LNCaP clone FGC (cell line): ENCODE measurements around the gene MTUS2.

Source experiments
- DNase-seq: peaks from one replicate; pipeline ENCODE4 v3.0.0-alpha.2; 2011; ENCODE audit warnings: low read depth
- H3K4me3 ChIP-seq: 2 replicates; pipeline ENCODE4 v1.5.1; 2011; ENCODE audit warnings: mild to moderate bottlenecking, low read depth, low read length, control low read depth
- CTCF ChIP-seq: IDR thresholded peaks from 2 replicates; pipeline ENCODE4 v1.5.1; 2012; ENCODE audit warnings: mild to moderate bottlenecking; ENCODE audit not compliant: control insufficient read depth, insufficient read depth; ENCODE audit errors: extremely low read depth

The MTUS2 gene

DNA sequence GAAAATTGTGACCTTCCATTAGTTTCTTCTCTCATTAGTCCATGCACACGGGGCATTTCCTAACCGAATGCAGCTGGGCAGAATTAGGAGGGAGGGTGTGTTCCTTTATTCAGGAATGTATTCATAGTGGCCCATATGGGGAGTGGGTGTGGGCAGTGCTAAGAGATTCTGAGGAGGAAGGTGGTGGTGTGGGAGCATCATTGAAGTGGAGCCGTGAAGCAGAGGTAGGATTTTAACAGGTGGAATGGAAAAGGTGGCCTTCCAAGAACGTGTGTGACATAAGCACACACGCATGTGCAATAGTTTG is 134.2 kb downstream of the MTUS2 start:
- no peak for DNase-seq
- TF ChIP-seq CTCF: no peak
- no peak overlapping the region for H3K4me3 ChIP-seq

DNA sequence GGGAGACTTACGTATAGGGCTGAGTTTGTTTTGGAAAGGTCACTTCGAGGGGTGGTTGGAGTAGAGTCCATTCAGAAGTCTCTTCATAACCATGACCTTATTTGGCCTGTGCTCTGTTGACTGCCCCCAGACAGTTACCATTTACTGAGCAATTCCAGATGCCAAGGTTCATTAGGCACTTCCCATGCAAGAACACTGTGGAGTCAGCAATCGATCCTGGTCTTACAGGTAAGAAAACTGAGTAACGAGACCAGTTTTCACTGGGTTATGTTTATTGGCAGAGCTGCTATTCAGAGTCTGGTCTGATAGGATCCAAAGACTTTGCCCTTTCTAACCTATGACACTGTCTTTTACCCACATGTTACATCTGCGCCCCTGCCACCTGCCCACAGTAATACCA is 134.7 kb downstream of the MTUS2 start:
- DNase-seq: no peak
- TF ChIP-seq CTCF: no peak
- H3K4me3 ChIP-seq: no peak overlapping the region

- no peak for DNase-seq
- TF ChIP-seq CTCF: no peak
- no peak overlapping the region for H3K4me3 ChIP-seq
Observed at GRCh38 chr13:28955264-28955966, 135.3 kb downstream of the MTUS2 start.

DNA sequence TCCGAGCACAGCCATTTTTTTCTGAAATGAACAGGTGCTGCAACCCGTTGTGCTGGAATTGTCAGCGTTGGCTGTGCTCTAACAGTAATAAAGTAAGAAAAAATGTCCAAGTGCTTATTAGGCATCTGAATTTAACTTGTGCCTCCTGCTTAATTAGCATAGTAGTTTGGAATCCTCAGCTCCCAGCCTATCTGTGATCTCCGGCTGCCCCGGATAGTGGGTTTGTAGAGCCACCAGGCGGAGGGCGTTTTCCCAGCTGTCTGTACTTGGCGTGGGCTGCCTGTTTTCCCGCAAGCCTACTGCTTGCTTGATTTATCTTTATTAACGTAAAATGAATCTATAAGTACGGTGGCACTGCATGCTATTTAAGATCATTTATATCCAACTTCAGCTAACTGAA is 137.9 kb downstream of the MTUS2 start:
- no peak for TF ChIP-seq CTCF
- no peak for DNase-seq
- no peak overlapping the region for H3K4me3 ChIP-seq

DNA sequence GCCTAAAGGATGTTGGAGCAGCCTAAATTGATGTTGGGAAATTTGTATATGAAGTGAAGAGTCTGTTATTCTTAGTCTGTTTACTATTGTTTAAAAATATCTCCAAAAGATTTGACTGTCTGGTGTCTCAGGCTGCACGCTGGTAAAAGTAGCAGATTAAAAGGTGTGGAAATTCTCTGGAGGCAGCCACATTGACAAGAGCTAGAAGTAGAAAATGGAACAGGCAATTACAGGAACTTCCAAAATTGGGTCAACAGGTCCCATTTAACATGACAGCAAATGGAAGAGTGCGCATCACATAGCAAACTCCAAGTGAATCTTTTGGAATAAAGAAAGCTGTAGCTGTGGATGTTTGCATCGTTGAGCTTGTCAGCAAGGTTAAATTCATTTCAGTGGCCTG is 138.3 kb downstream of the MTUS2 start:
- no peak for DNase-seq
- no peak overlapping the region for H3K4me3 ChIP-seq
- no peak for TF ChIP-seq CTCF

DNA sequence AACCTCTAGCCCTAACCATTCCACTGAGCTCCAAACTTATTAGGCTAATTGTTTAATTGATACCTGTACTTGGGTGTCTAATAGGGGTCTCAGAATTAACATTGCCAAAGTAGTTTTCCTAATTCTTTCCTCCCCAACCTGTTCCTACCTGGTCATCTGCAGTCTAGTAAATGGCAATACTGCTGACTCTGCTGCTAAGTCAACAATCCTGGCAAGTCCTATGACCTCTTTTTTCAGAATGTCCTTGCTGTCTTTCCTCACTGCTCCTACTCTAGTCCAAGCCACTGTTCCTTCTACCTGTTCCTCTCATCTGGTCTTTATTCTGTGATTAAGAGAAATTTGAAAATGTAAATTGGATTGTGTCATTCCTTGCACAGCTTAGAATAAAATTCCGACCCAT is 143.9 kb downstream of the MTUS2 start:
- no peak for TF ChIP-seq CTCF
- no peak for DNase-seq
- no peak overlapping the region for H3K4me3 ChIP-seq

GRCh38 chr13:28964803-28965202 is 144.7 kb downstream of the MTUS2 start:
- TF ChIP-seq CTCF: no peak
- no peak overlapping the region for H3K4me3 ChIP-seq
- no peak for DNase-seq
